GM13976 (cell line): ENCODE results near the gene GOLGA6L6.
"Not testable (repeated sequence)": the region's sequence is repeated elsewhere in the genome, so short reads cannot be mapped to it uniquely, and the experiment has no call there.

ENCODE experiments used
- DNase-seq: peaks from one replicate; pipeline ENCODE4 v3.0.0; 2012; ENCODE audit warnings: low spot score
- in situ Hi-C: fragments of 300-500 bp; cut with MboI; formaldehyde crosslinking; loops from one replicate; pipeline ENCODE4 v1.12.0; 2022; ENCODE audit warnings: low sequenced_read_pairs, mixed read lengths, inconsistent platforms; ENCODE audit not compliant: unreplicated experiment

GOLGA6L6 gene, protein sequence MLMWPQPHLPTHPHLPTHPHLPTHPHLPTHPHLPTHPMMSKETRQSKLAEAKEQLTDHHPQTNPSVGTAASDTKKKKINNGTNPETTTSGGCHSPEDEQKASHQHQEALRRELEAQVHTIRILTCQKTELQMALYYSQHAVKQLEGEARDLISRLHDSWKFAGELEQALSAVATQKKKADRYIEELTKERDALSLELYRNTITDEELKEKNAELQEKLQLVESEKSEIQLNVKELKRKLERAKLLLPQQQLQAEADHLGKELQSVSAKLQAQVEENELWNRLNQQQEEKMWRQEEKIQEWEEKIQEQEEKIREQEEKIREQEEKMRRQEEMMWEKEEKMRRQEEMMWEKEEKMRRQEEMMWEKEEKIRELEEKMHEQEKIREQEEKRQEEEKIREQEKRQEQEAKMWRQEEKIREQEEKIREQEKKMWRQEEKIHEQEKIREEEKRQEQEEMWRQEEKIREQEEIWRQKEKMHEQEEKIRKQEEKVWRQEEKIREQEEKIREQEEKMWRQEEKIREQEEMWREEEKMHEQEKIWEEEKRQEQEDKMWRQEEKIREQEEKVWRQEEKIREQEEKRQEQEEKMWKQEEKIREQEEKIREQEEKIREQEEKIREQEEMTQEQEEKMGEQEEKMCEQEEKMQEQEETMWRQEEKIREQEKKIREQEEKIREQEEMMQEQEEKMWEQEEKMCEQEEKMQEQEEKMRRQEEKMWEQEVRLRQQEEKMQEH

DNA sequence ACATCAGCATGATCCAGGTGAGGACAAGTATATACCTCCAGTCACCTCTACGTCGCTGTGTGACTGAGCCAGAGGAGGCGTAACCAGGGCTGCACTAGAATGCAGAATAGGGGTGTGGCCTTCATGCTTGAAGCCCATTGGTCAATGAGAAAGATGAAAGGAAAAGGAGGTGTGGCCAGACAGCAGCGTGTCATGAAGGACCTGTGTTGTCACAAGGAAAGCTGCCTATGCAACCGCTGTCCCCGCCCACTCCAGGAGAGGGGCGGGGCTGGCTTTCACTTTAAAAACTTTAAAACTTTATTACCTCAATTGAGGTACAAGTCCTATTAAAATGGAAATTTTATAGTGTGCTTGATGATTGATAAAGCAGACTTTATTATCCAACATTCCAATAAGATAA, at the start of gene GOLGA6L6:
Gene GOLGA6L6, minus strand, starts transcription at position 101 of the 400 bp plus-strand sequence. Its CDS starts 91 bp downstream, at position 10.
- in situ Hi-C loops, DNase-seq: not testable (repeated sequence)

DNA sequence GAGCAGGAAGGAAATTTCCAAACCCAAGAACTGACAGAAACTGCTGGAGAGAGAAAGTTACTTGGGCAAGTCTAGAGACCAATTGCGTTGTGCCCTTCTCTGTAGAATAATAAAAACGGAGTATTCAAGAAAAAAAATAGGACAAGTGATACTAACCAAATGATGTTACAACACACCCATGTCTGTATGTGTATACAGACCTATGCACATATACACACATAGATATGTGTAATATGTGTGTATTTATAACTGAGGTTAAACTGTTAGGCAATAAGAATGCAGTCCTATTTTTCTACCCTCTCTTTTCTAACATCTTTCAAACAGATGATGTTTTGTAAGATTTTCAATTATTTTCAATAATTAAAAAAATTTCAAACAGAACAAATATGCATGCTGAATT, 48.5 kb upstream of the GOLGA6L6 start:
- in situ Hi-C loops, DNase-seq: not testable (repeated sequence)

DNA sequence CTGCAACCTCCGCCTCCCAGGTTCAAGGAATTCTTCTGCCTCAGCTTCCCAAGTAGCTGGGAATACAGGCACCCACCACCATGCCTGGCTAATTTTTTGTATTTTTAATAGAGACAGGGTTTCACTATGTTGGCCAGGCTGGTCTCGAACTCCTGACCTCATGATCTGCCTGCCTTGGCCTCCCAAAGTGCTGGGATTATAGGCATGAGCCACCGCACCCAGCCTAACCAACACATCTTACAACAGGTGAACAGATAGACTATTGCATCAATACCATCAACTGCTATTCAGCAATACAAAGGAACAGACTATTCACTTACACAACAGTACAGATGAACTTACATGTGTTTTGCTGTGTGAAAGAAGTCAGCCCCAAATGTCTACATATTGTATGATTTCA, 45.2 kb upstream of the GOLGA6L6 start:
- in situ Hi-C loops, result not testable (repeated sequence)

DNA sequence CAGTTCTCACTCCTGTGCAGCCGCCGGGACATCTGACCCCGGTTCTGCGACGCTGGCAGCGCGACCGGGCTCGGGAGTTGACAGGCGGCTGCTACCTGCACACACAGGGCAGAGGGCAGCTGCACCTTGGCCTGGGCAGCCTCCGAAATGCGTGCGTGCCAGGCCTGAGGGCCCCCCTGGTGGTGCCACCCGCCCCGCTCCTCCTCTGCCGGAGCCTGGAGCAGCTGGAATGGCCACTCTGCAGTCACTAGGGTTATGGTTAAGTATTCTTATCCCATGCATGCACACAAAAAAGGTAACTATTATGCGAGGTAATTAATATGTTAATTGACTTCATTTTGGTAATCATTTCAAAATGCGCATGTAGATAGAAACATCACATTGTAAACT, 41.1 kb upstream of the GOLGA6L6 start:
- DNase-seq, in situ Hi-C loops: not testable (repeated sequence)

More for the DNA sequence above, 45.2 kb upstream of the GOLGA6L6 start:
- not testable (repeated sequence) for DNase-seq

DNA sequence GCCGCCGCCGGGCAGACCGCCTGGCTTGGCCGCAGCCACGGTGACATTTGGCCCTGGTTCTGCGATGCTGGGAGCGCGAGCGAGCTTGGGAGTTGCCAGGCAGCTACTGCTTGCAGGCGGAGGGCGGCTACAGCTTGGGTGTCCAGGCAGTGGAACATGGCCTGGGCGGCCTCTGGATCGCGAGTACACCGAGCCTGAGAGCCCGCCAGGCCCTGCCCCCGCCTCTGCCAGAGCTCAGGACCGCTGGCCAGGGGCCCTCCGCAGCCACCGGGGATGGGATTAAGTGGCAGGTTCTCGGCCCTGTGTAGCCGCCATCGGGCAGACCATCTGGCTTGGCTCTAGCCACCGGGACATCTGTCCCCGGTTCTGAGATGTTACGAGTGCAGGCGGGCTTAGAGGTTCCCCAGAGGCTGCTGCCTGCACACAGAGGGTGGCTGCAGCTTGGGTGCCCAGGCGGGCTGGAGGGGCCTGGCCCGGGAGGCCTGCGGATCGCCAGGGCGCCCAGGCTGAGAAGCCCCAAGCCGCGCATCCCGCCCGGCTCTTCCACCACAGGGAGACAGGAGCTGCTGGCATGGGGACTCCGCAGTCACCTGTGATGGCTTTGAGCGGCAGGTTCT, 40.6 kb upstream of the GOLGA6L6 start:
- DNase-seq, in situ Hi-C loops: not testable (repeated sequence)

DNA sequence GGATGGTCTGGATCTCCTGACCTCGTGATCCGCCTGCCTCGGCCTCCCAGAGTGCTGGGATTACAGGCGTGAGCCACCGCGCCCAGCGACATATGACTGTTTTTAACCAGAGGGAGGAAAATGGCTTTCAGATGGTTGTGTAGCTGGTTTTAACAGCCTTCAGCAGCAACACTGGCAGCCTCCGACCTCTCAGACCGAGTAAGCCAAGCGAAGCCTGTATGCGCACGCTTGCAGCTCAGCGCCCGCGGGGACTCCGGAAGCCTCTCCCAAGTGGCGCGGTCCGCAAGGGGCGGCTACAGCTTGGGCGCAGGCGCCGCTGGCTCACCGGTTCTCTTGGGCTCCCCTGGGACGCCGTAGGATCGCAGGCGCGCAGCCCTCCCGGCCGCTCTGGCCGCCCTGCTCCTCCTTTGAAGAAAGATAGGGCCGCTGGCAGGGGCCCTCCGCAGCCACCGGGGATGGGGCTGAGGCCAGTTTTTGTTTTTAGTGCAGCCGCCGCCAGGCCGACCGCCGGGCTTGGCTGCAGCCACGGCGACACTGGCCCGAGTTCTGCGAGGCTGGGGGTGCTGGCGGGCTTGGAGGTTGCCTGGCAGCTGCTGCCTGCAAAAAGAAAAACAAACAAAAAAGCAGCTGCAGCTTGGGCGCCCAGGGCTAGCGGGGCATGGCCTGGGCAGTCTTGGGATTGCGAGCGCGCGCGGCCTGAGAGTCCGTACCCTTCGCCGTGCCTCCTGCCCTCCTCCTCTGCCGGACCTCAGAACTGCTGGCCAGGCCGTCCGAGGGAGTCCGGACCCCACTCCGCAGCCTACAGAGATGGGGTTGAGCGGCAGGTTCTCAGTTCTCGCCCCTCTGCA, 39.9 kb upstream of the GOLGA6L6 start:
- in situ Hi-C loops, DNase-seq: not testable (repeated sequence)

DNA sequence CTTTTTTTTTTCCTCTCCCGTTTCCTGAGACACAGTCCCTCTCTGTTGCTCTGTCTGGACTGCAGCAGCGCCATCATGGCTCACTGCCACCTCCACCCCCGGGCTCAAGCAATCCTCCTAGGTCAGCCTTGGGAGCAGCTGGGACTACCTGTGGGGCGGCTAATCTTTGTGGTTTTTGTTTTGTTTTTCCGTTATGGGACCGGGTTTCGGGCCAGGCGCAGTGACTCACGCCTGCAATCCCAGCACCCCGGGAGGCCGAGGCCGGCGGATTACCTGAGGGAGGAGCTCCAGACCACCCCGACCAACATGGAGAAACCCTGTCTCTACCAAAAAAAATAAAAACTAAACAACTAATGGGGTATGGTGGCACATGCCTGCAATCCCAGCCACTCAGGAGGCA, 38.1 kb upstream of the GOLGA6L6 start:
- in situ Hi-C loops, DNase-seq: not testable (repeated sequence)

DNA sequence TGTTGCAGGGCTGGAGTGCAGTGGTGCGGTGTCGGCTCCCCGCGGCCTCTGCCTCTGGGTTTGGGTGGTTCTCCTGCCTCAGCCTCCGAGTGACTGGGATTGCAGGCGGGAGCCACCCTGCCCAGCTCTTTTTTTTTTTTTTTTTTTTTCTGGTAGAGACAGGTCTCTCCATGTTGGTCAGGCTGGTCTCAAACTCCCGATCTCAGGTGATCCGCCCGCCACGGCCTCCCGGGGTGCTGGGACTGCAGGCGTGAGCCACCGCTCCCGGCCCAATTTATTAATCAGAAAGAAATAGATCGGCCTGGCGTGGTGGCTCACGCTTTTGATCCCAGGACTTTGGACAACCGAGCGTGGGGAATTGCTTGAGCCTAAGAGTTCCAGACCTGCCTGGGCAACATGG, 9.7 kb upstream of the GOLGA6L6 start:
- DNase-seq, in situ Hi-C loops: not testable (repeated sequence)

DNA sequence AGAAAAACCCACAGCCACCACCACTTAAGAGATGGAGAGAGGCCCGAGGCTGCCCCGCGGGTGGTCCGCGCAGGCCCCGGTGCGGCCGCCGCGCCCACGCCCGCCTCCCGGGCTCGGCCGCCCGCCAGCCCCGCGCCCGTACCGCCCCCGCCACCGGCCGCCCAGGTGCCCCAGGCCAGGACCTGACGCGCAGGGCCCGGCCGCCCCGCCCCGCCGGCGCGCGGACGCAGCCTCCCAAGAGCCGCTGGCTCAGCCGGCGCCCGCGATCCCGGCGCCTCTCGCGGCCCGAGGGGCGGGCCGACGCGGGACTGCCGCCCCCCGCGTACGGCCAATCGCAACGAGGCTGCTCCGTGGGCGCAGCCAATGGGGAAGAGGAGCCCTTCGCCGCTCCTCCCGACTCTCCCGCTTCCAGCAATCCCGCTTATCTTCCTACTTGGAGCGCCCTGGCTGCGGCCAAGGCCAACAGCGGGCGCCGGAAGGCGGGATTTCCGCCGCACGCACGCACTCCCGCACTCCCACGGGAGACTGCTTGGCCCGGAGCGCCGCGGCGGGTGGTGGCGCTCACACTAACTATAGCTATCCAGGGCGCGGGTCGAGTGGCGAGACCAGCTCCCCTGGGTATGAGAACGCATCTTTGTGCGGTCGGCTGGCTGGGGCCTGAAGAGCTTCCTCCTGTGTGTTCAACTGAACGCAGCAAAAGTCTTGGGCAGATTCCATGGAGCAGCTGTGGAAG, 35.5 kb downstream of the GOLGA6L6 start:
- in situ Hi-C loops, DNase-seq: not testable (repeated sequence)

DNA sequence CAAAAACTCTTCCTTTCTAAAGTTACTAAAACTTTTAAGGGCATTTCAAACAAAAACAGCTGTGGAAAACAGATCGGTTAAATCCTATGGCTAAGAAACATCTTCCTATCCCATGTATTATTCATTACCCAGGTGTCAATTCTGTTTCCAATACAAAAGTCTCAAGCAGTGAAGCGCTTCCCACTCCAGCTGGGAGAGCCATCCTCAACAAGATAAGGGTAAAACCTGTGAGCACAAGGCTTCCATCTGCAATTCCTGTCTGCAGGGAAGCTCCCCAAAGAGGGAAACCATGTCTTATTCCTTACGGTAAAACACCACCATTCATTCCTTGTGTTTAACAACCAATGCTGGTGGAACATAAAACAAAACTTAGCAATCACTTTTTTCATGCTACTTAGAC, 38.8 kb downstream of the GOLGA6L6 start:
- DNase-seq, in situ Hi-C loops: not testable (repeated sequence)

DNA sequence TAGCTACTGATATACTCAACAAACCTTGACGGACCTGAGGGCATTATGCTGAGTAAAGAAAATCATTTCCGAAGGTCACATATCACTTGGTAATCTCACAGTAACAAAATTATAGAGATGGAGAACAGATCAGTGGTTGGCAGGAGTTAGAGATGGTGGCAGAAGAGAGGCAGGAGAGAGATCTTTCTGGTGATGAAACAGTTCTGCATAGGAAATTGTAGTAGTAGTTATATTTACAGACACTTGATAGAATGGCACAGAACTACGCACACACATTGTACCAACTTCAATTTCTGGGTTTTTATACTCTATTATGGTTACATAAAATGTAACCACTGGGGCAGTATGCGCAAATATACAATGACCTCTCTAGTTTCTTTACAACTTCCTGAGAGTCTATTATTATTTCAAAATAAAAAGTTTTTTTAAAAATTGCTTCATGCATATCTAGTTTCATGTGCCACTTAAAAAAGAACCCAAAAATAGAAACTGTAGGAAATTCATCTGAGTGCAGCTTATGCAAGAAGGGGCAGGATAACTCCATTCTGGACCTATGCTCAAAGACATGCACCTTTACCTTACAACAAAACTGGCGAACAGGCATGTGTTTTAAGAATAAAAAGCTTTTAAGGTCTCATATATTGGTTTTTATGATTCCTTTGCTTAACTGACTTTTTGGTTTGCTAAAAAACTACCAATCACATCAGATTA, 39.9 kb downstream of the GOLGA6L6 start:
- DNase-seq, in situ Hi-C loops: not testable (repeated sequence)

DNA sequence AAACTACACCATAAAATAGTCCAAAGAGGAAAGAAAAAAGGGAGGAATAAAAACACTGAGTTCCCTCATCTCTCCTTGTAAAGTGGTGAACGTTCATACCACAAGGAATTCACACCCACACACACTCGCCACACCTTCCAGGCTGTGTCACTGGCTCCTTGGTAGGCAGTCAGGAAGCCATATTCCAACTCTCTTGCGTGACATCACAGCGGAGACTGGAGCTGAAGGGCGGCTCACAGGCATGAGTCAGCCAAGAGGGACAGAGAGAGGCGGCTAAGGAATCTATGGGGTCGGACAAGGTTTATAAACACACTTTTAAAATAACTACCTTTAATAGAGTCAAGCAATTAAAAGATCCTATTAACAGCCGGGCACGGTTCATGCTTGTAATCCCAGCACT, 43.8 kb downstream of the GOLGA6L6 start:
- DNase-seq, in situ Hi-C loops: not testable (repeated sequence)

DNA sequence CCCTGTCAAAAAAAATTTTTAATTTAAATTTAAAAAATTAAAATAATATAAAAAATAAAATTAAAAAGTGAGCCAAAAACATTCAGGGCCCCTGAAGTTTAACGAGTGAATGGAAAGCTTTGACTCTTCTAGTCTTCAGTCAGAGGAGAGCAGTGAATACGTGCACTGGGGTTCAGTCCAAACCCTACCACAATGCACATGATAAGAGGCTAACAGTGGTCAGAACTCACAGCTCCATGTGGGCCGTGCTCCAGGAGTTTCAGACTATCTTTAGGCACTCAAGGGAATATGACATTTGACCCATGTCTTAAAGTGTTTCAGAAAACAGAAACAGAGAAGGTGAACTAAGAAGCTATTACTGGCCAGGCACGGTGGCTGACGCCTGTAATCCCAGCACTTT, 48.6 kb downstream of the GOLGA6L6 start:
- in situ Hi-C loops, DNase-seq: not testable (repeated sequence)

DNA sequence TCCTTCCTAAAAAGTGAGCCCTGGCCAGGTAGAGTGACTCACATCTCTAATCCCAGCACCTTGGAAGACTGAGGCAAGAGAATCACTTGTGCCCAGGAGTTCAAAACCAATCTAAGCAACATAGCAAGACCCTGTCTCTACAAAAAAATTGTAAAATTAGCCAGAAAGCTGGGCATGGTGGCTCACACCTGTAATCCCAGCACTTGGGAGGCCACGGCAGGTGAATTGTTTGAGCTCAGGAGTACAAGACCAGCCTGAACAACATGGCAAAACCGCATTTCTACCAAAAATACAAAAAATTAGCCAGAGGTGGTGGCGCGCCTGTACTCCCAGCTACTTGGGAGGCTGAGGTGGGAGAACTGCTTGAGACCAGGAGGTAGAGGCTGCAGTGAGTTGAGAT, 49.0 kb downstream of the GOLGA6L6 start:
- in situ Hi-C loops, DNase-seq: not testable (repeated sequence)

DNA sequence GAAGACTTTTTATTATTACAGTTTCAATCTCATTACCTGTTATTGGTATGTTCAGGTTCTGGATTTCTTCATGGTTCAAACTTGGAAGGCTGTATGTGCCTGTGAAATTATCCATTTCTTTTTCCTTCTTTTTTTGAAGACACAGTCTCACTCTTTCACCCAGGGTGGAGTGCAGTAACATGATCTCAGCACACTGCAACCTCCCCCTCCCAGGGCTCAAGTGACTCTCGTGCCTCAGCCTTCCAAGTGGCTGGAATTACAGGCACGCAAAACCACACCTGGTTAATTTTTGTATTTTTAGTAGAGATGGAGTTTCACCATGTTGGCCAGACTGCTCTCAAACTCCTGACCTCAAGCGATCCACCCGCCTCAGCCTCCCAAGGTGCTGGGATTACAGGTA, 52.3 kb downstream of the GOLGA6L6 start:
- in situ Hi-C loops, result not testable (repeated sequence)

More for the DNA sequence above, 52.3 kb downstream of the GOLGA6L6 start:
- not testable (repeated sequence) for DNase-seq
